Upper lobe of left lung (tissue), 6 donors: Measurements from ENCODE around the gene FUT8. TPM values are rescaled to one million over a fixed set of nuclear protein-coding genes. Genes with fewer than 3 reads are reported as not detected.

Experiments
- ATAC-seq, 2 donors: fragments of 200-7000 bp; cut with Tn5 transposase; one replicate each; pipeline ENCODE4 v1.9.1; 2022; ENCODE audit warnings: mild to moderate bottlenecking in 2 of 2, moderate library complexity in 2 of 2; ENCODE audit not compliant: low FRiP score in 2 of 2
- DNase-seq, 2 donors: peaks; one replicate each; pipeline ENCODE4 v3.0.0-alpha.2; 2019 to 2020
- H3K27ac ChIP-seq, 4 donors: fragments of 200-600 bp; sonication (generic); one replicate each; pipeline ENCODE4 v1.5.1; 2016 to 2019
- H3K27me3 ChIP-seq, 4 donors: fragments of 200-600 bp; sonication (generic); one replicate each; pipeline ENCODE4 v1.5.1; 2017 to 2019
- H3K36me3 ChIP-seq, 4 donors: fragments of 200-600 bp; sonication (generic); one replicate each; pipeline ENCODE4 v1.5.1; 2016 to 2019
- H3K4me1 ChIP-seq, 4 donors: fragments of 200-600 bp; sonication (generic); one replicate each; pipeline ENCODE4 v1.5.1; 2018 to 2019
- H3K4me3 ChIP-seq, 4 donors: fragments of 200-600 bp; sonication (generic); one replicate each; pipeline ENCODE4 v1.5.1; 2017 to 2019; ENCODE audit warnings: mild to moderate bottlenecking in 2 of 4, moderate library complexity in 1 of 4
- H3K9me3 ChIP-seq, 4 donors: fragments of 200-600 bp; sonication (generic); one replicate each; pipeline ENCODE4 v1.5.1; 2018 to 2019
- CTCF ChIP-seq, 6 experiments: fragments of 450-650 bp in 4 of 6; fragments of 200-600 bp in 2 of 6; sonication (generic) in 2 of 6; IDR thresholded peaks; one replicate each; pipeline ENCODE4 v1.5.1; 2016 to 2019; ENCODE audit warnings: antibody characterized with exemption in 6 of 6
- EP300 ChIP-seq, 4 donors: sonication (generic); formaldehyde crosslinking; IDR thresholded peaks; one replicate each; pipeline ENCODE4 v1.5.1; 2017; ENCODE audit warnings: antibody characterized with exemption in 4 of 4, control low read depth in 2 of 4
- POLR2A ChIP-seq, 4 donors: fragments of 450-650 bp; IDR thresholded peaks; one replicate each; pipeline ENCODE4 v1.5.1; 2016 to 2017; ENCODE audit warnings: antibody characterized with exemption in 4 of 4, mild to moderate bottlenecking in 2 of 4
- POLR2AphosphoS5 ChIP-seq, 2 donors: sonication (generic); formaldehyde crosslinking; IDR thresholded peaks; one replicate each; pipeline ENCODE4 v1.5.1; 2017; ENCODE audit warnings: antibody characterized with exemption in 2 of 2
- WGBS, 2 donors: methylation state at CpG; one replicate each; pipeline ENCODE4 v1.1.5; 2017 to 2018; 5-methylcytosine and 5-hydroxymethylcytosine counted together
- total RNA-seq, 6 donors: library from RNA; depleted of rRNA in 4 of 6; stranded (reverse); fragments of >200 nt in 4 of 6; gene quantifications; one replicate each; pipeline versions ENCODE4 v1.1.0 to v1.2.1, GENCODE V29; 2016 to 2021
- donor health status: DM: no; HTN: no; CAD: no; lungs with moderate emphysema.
- donor health status: DM: no; HTN: yes; CAD: no; lungs with severe emphysema.

Gene FUT8
- total RNA-seq, 6 donors from 2014 or later, result 17.3 to 38.8 (median 29.1) TPM

- no peak for ATAC-seq
- TF ChIP-seq CTCF (IDR thresholded peaks at IDR 0.05) (no peak), POLR2AphosphoS5 (IDR thresholded peaks at IDR 0.05) (no peak), EP300 (IDR thresholded peaks at IDR 0.05) (no peak), POLR2A (IDR thresholded peaks at IDR 0.05) (no peak)
- peaks cover 0 to under 1% (median 0%) of the 10 kb centered on the region in 4 donors for H3K9me3 ChIP-seq
- WGBS, 2 donors, result 90 to 94% methylated on average over 3 of the region's 3 CpGs
- H3K4me1 ChIP-seq, result no peaks in the 10 kb centered on the region
- no peaks in the 10 kb centered on the region for H3K27me3 ChIP-seq
- DNase-seq, result no peak
- no peaks in the 10 kb centered on the region for H3K36me3 ChIP-seq
- no peak overlapping the region for H3K4me3 ChIP-seq
- H3K27ac ChIP-seq, result no peak overlapping the region
Observed at GRCh38 chr14:65503771-65504170, 91.2 kb downstream of the FUT8 start.

GRCh38 chr14:65506801-65507200 is 94.3 kb downstream of the FUT8 start:
- ATAC-seq, result no peak
- no peaks in the 10 kb centered on the region for H3K27me3 ChIP-seq
- TF ChIP-seq EP300 (IDR thresholded peaks at IDR 0.05), result no peak
- no peaks in the 10 kb centered on the region for H3K4me1 ChIP-seq
- H3K4me3 ChIP-seq, result no peak overlapping the region
- no peak overlapping the region for H3K27ac ChIP-seq
- H3K36me3 ChIP-seq, result no peaks in the 10 kb centered on the region
- H3K9me3 ChIP-seq, result peaks cover 0 to 6% (median 3%) of the 10 kb centered on the region in 4 donors
- WGBS, 2 donors, result 66 to 68% methylated on average over 6 of the region's 6 CpGs
- DNase-seq, result peak in 1 of 2 donors; percentile 22

- ATAC-seq, result no peak
- peaks cover 0 to 6% (median 3%) of the 10 kb centered on the region in 4 donors for H3K9me3 ChIP-seq
- WGBS, 2 donors, result 88 to 97% methylated on average over 3 of the region's 3 CpGs
Observed at GRCh38 chr14:65509842-65510241, 97.3 kb downstream of the FUT8 start.

GRCh38 chr14:65513671-65514070 is 101.1 kb downstream of the FUT8 start:
- WGBS, 2 donors, result 88 to 94% methylated on average over 5 of the region's 5 CpGs
- TF ChIP-seq CTCF (IDR thresholded peaks at IDR 0.05) (no peak), EP300 (IDR thresholded peaks at IDR 0.05) (no peak), POLR2A (IDR thresholded peaks at IDR 0.05) (no peak), POLR2AphosphoS5 (IDR thresholded peaks at IDR 0.05) (no peak)
- Histone ChIP-seq H3K9me3 (peaks cover 0 to 6% (median 3%) of the 10 kb centered on the region in 4 donors), H3K4me1 (no peaks in the 10 kb centered on the region), H3K36me3 (no peaks in the 10 kb centered on the region), H3K4me3 (no peak overlapping the region), H3K27ac (no peak overlapping the region), H3K27me3 (no peaks in the 10 kb centered on the region)
- ATAC-seq (no peak), DNase-seq (no peak)

More at GRCh38 chr14:65509842-65510241, 97.3 kb downstream of the FUT8 start:
- TF ChIP-seq POLR2A (IDR thresholded peaks at IDR 0.05) (no peak), POLR2AphosphoS5 (IDR thresholded peaks at IDR 0.05) (no peak), CTCF (IDR thresholded peaks at IDR 0.05) (no peak), EP300 (IDR thresholded peaks at IDR 0.05) (no peak)
- no peaks in the 10 kb centered on the region for H3K27me3 ChIP-seq
- no peaks in the 10 kb centered on the region for H3K36me3 ChIP-seq
- H3K27ac ChIP-seq, result no peak overlapping the region
- no peak overlapping the region for H3K4me3 ChIP-seq
- H3K4me1 ChIP-seq, result no peaks in the 10 kb centered on the region
- DNase-seq, result no peak

GRCh38 chr14:65517635-65518542 is 105.4 kb downstream of the FUT8 start:
- H3K27me3 ChIP-seq, result no peaks in the 10 kb centered on the region
- H3K4me1 ChIP-seq, result no peaks in the 10 kb centered on the region
- H3K36me3 ChIP-seq, result no peaks in the 10 kb centered on the region
- no peaks in the 10 kb centered on the region for H3K9me3 ChIP-seq
- no peak overlapping the region for H3K4me3 ChIP-seq
- no peak for DNase-seq
- no peak for TF ChIP-seq POLR2AphosphoS5 (IDR thresholded peaks at IDR 0.05)
- no peak for TF ChIP-seq POLR2A (IDR thresholded peaks at IDR 0.05)
- TF ChIP-seq EP300 (IDR thresholded peaks at IDR 0.05), result no peak
- no peak for TF ChIP-seq CTCF (IDR thresholded peaks at IDR 0.05)
- H3K27ac ChIP-seq, result no peak overlapping the region
- no peak for ATAC-seq
